Spleen (tissue), 11 donors: ENCODE data around the gene C22orf39. TPM values are rescaled to one million over a fixed set of nuclear protein-coding genes. Genes with fewer than 3 reads are reported as not detected.

Experiments used
- DNase-seq: peaks from one replicate; pipeline ENCODE4 v3.0.0-alpha.2; 2020
- H3K27ac ChIP-seq, 8 donors: fragments of 200-600 bp; sonication (generic) in 7 of 8; 1 replicate in 4 of 8; 2 replicates in 4 of 8; pipeline versions ENCODE4 v1.5.0 to v1.8.0; 2016 to 2021; ENCODE audit warnings: inconsistent platforms in 4 of 8, mild to moderate bottlenecking in 4 of 8, moderate library complexity in 1 of 8
- H3K27me3 ChIP-seq, 7 donors: fragments of 200-600 bp; sonication (generic) in 6 of 7; replicated peaks in 1 of 7; 1 replicate in 4 of 7; 2 replicates in 3 of 7; pipeline versions ENCODE4 v1.5.0 to v1.8.0; 2016 to 2021; ENCODE audit warnings: inconsistent platforms in 3 of 7, mild to moderate bottlenecking in 1 of 7
- H3K36me3 ChIP-seq, 6 donors: fragments of 200-600 bp; sonication (generic) in 5 of 6; 1 replicate in 4 of 6; 2 replicates in 2 of 6; pipeline versions ENCODE4 v1.5.0 to v1.8.0; 2016 to 2021; ENCODE audit warnings: inconsistent platforms in 2 of 6
- H3K4me1 ChIP-seq, 6 donors: fragments of 200-600 bp; sonication (generic) in 5 of 6; 1 replicate in 3 of 6; 2 replicates in 3 of 6; pipeline versions ENCODE4 v1.5.0 to v1.8.0; 2016 to 2021; ENCODE audit warnings: inconsistent platforms in 3 of 6
- H3K4me3 ChIP-seq, 8 donors: fragments of 200-600 bp; sonication (generic) in 7 of 8; 1 replicate in 4 of 8; 2 replicates in 4 of 8; pipeline versions ENCODE4 v1.5.0 to v1.8.0; 2016 to 2021; ENCODE audit warnings: inconsistent platforms in 4 of 8, mild to moderate bottlenecking in 4 of 8, moderate library complexity in 2 of 8
- H3K9me3 ChIP-seq, 8 donors: fragments of 200-600 bp; sonication (generic) in 7 of 8; 1 replicate in 4 of 8; 2 replicates in 4 of 8; pipeline versions ENCODE4 v1.5.0 to v1.8.0; 2016 to 2021; ENCODE audit warnings: inconsistent platforms in 4 of 8
- POLR2A ChIP-seq, 3 donors: fragments of 450-650 bp; IDR thresholded peaks; one replicate each; pipeline ENCODE4 v1.5.1; 2017; ENCODE audit warnings: antibody characterized with exemption in 3 of 3, mild to moderate bottlenecking in 1 of 3
- POLR2AphosphoS5 ChIP-seq, 3 donors: sonication (generic); formaldehyde crosslinking; IDR thresholded peaks; one replicate each; pipeline ENCODE4 v1.5.1; 2017; ENCODE audit warnings: antibody characterized with exemption in 3 of 3
- WGBS, 5 donors: extraction: QIAGEN DNeasy Blood & Tissue Kit in 3 of 5; methylation state at CpG; one replicate each; pipeline versions ENCODE4 v1.1.5 to v1.1.7; 2013 to 2018; 5-methylcytosine and 5-hydroxymethylcytosine counted together
- intact Hi-C: fragments of 100-400 bp; cut with DNase I; formaldehyde crosslinking; loops from one replicate; pipeline ENCODE4 v1.15.0; 2023; ENCODE audit warnings: low total_unique reads
- polyA plus RNA-seq, 3 donors: library from polyadenylated mRNA; stranded (reverse); fragments of 200-250 nt; gene quantifications; one replicate each; pipeline ENCODE4 v1.2.1, GENCODE V29; 2013
- total RNA-seq, 7 donors: library from RNA; depleted of rRNA in 3 of 7; stranded (reverse); fragments of >200 nt in 3 of 7; fragmentation: NEBNext Ultra II Directional in 4 of 7; extraction: Animal tissue kit (Norgen Biotek cat#: 25700) in 4 of 7; gene quantifications; one replicate each; pipeline versions ENCODE4 v1.1.0 to v1.2.1, GENCODE V29; 2016 to 2021
- TF ChIP-seq, protein P1 (sequence below), 11 experiments: fragments of 200-600 bp in 7 of 11; fragments of 450-650 bp in 4 of 11; sonication (generic) in 4 of 11; IDR thresholded peaks in 8 of 11; conservative IDR thresholded peaks in 3 of 11; 1 replicate in 7 of 11; 2 replicates in 4 of 11; pipeline versions ENCODE4 v1.4.0 to v1.8.0; 2016 to 2021; ENCODE audit warnings: antibody characterized with exemption in 11 of 11, inconsistent platforms in 4 of 11, mild to moderate bottlenecking in 1 of 11
- donor health status: healthy with polysubstance abuse.
- donor health status: DM: no; HTN: no; CAD: no; lungs with moderate emphysema.
- donor health status: DM: no; HTN: no; CAD: no.
- donor health status: Bipolar disorder and iron deficiency.
- donor health status: healthy.
- donor health status: DM: no; HTN: no; CAD: no.
- donor health status: DM: yes; HTN: yes; CAD: no.

C22orf39 gene
- total and polyA plus RNA-seq, 10 donors, result 28.8 to 48.8 (median 37.6) TPM

DNA sequence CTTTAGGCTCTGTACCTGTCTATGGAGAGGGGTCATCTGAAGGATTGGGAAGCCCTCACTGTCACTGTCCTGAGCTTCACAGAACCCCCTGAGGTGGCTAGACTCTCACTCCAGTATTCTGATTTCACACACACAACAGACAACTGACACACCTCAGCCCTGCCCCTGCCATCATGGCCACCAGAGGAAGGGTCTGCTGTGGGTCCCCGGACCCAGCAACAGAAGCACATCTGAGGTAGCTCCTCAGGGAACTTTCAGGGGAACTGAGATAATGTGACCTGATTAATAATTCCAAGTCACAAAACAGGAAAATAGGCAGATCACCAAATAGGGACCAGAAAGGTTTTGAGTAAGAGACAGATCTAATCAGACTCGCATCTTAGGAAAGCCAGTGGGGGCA lies 7.5 kb upstream of the C22orf39 start:
- TF ChIP-seq, protein P1, sequence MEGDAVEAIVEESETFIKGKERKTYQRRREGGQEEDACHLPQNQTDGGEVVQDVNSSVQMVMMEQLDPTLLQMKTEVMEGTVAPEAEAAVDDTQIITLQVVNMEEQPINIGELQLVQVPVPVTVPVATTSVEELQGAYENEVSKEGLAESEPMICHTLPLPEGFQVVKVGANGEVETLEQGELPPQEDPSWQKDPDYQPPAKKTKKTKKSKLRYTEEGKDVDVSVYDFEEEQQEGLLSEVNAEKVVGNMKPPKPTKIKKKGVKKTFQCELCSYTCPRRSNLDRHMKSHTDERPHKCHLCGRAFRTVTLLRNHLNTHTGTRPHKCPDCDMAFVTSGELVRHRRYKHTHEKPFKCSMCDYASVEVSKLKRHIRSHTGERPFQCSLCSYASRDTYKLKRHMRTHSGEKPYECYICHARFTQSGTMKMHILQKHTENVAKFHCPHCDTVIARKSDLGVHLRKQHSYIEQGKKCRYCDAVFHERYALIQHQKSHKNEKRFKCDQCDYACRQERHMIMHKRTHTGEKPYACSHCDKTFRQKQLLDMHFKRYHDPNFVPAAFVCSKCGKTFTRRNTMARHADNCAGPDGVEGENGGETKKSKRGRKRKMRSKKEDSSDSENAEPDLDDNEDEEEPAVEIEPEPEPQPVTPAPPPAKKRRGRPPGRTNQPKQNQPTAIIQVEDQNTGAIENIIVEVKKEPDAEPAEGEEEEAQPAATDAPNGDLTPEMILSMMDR (IDR thresholded peaks at IDR 0.05 in 8 of 11, conservative IDR thresholded peaks at IDR 0.05 in 3 of 11), result no peak
- no peak for TF ChIP-seq POLR2A (IDR thresholded peaks at IDR 0.05)
- no peak for TF ChIP-seq POLR2AphosphoS5 (IDR thresholded peaks at IDR 0.05)
- no peaks in the 10 kb centered on the region for H3K9me3 ChIP-seq
- 94 to 100% (median 96%) methylated on average over 2 of the region's 2 CpGs for WGBS, 5 donors
- no peaks in the 10 kb centered on the region for H3K27me3 ChIP-seq
- H3K27ac ChIP-seq, result no peak overlapping the region
- peaks cover 3 to 100% (median 76%) of the 10 kb centered on the region in 6 donors for H3K36me3 ChIP-seq
- no peak for DNase-seq
- intact Hi-C loops, result no loop called here
- no peak overlapping the region for H3K4me3 ChIP-seq
- no peaks in the 10 kb centered on the region for H3K4me1 ChIP-seq

DNA sequence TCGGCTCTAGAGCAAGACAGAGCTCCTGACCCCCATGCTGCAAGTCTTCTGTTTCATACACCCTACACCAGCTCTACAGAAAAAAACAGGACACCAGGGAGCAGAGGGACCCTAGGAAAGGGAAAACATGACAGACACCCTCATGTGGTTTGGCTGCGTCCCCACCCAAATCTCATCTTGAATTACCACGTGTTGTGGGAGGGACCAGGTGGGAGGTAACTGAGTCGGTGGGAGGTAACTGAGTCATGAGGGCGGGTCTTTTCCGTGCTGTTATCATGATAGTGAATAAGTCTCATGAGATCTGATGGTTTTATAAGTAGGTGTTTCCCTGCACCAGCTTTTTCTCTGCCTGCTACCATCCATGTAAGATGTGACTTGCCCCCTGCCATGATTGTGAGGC lies 6.6 kb upstream of the C22orf39 start:
- no peak overlapping the region for H3K4me3 ChIP-seq
- H3K36me3 ChIP-seq, result peaks cover 3 to 95% (median 73%) of the 10 kb centered on the region in 6 donors
- TF ChIP-seq, protein P1 (IDR thresholded peaks at IDR 0.05 in 8 of 11, conservative IDR thresholded peaks at IDR 0.05 in 3 of 11), result no peak
- intact Hi-C loops, result no loop called here
- no peak overlapping the region for H3K27ac ChIP-seq
- DNase-seq, result no peak
- H3K9me3 ChIP-seq, result no peaks in the 10 kb centered on the region
- peaks cover 0 to 2% (median 0%) of the 10 kb centered on the region in 6 donors for H3K4me1 ChIP-seq
- 87 to 93% (median 90%) methylated on average over 6 of the region's 6 CpGs for WGBS, 5 donors
- no peaks in the 10 kb centered on the region for H3K27me3 ChIP-seq

DNA sequence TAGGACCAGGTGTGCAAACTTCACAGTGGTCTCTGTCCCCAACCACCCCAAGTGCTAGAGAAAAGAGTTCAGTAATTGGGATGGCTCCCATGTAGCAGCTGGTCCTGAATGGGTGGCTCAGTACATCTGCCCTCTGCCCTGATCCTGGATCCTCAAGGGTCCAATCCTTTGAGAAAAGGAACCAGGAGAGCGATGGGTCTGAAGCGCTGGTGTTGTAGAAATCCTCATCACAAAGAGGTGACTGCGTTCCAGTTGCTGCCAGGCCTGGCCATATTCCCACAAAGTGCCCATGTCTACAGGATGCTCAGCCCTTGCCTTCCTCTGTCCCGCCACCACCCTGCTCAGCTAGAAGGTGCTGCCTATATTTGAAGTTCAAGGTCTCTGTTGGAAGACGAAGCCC lies 6.2 kb upstream of the C22orf39 start:
- 94 to 100% (median 97%) methylated on average over 2 to 5 of the region's 5 CpGs for WGBS, 5 donors
- H3K27me3 ChIP-seq, result no peaks in the 10 kb centered on the region
- intact Hi-C loops, result no loop called here
- DNase-seq, result no peak
- H3K4me3 ChIP-seq, result no peak overlapping the region
- peaks cover 0 to 7% (median 4%) of the 10 kb centered on the region in 6 donors for H3K4me1 ChIP-seq
- no peaks in the 10 kb centered on the region for H3K9me3 ChIP-seq
- H3K36me3 ChIP-seq, result peaks cover 3 to 91% (median 71%) of the 10 kb centered on the region in 6 donors
- no peak overlapping the region for H3K27ac ChIP-seq
- TF ChIP-seq, protein P1 (IDR thresholded peaks at IDR 0.05 in 8 of 11, conservative IDR thresholded peaks at IDR 0.05 in 3 of 11), result no peak
- TF ChIP-seq POLR2A (IDR thresholded peaks at IDR 0.05), result no peak
- TF ChIP-seq POLR2AphosphoS5 (IDR thresholded peaks at IDR 0.05), result no peak

DNA sequence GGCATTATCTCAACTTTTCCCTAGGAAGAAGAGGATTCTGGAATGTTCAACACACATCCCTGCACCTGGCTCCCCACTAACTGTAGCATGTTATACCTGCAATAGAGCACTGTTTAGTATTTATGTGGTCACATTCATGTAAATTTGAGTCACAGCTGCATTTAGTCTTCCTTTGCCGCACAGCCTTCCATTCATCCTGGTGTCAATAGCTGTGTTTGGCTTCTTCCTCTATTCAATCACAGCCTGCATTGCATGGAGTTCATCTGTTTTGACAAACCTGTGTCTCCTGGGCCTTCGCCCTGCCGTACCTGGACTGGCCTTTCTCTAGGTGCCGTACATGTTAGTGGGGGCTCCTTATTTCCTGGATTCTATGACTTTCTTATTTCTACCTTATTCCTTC lies 4.1 kb upstream of the C22orf39 start:
- Histone ChIP-seq H3K4me3 (no peak overlapping the region), H3K9me3 (no peaks in the 10 kb centered on the region), H3K27me3 (no peaks in the 10 kb centered on the region), H3K27ac (peak overlapping the region in 1 of 8 donors; percentile 10), H3K36me3 (peaks cover 3 to 69% (median 52%) of the 10 kb centered on the region in 6 donors), H3K4me1 (peaks cover 6 to 22% (median 15%) of the 10 kb centered on the region in 6 donors)
- no peak for DNase-seq
- TF ChIP-seq POLR2AphosphoS5 (IDR thresholded peaks at IDR 0.05) (peak in 1 of 3 donors; percentile 15), POLR2A (IDR thresholded peaks at IDR 0.05) (no peak)
- 95 to 99% (median 98%) methylated on average over 4 of the region's 4 CpGs for WGBS, 5 donors
- intact Hi-C loops, result no loop called here
